Rectal smooth muscle tissue (tissue), 1 donor: ENCODE data around the gene STX4.

Source experiments
- H3K27ac ChIP-seq: one replicate; pipeline ENCODE4 v1.7.0; 2013; ENCODE audit warnings: low read depth, low read length, inconsistent platforms
- H3K27me3 ChIP-seq: one replicate; pipeline ENCODE4 v1.7.0; 2013; ENCODE audit warnings: low read length; ENCODE audit not compliant: control insufficient read depth, insufficient read depth
- H3K36me3 ChIP-seq: one replicate; pipeline ENCODE4 v1.7.0; 2013; ENCODE audit warnings: low read length; ENCODE audit not compliant: control insufficient read depth, insufficient read depth
- H3K4me1 ChIP-seq: one replicate; pipeline ENCODE4 v1.7.0; 2013; ENCODE audit warnings: low read length; ENCODE audit not compliant: control insufficient read depth, insufficient read depth
- H3K4me3 ChIP-seq: one replicate; pipeline ENCODE4 v1.7.0; 2013; ENCODE audit warnings: low read length
- H3K9ac ChIP-seq: one replicate; pipeline ENCODE4 v1.7.0; 2013; ENCODE audit warnings: low read length

STX4 gene

DNA sequence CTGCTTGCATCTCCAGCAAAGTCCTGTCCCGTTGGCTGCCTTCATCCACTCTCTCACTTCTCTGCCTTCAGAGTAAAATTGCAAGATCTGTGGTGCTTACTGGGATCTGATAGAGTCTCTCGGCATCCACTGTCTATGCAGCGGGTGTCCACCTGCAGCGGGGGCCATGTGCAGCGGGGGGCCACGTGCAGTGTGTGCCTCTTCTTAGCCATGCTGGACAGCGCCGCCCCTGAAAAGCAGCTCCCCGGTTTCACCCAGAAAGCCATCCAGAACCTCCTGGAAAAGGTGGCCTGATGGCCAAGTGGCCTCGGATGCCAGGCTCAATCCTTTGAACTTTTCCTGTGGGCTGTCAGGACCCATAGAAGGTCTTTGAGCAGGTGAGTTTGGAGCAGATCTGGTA, 9.5 kb downstream of the STX4 start:
- no peak overlapping the region for H3K9ac ChIP-seq
- H3K4me1 ChIP-seq = no peaks in the 10 kb centered on the region
- no peak overlapping the region for H3K27ac ChIP-seq
- H3K4me3 ChIP-seq = no peak overlapping the region
- peaks cover 24% of the 10 kb centered on the region for H3K36me3 ChIP-seq
- no peaks in the 10 kb centered on the region for H3K27me3 ChIP-seq

- Histone ChIP-seq H3K27me3 (no peaks in the 10 kb centered on the region), H3K4me1 (no peaks in the 10 kb centered on the region), H3K4me3 (no peak overlapping the region), H3K9ac (no peak overlapping the region), H3K36me3 (peaks cover 20% of the 10 kb centered on the region), H3K27ac (no peak overlapping the region)
These were observed 10.0 kb downstream of the STX4 start for GRCh38 chr16:31043352-31043751.

GRCh38 chr16:31043898-31044481, 10.6 kb downstream of the STX4 start:
- no peaks in the 10 kb centered on the region for H3K27me3 ChIP-seq
- no peak overlapping the region for H3K4me3 ChIP-seq

GRCh38 chr16:31050280-31051030, 17.1 kb downstream of the STX4 start:
- Histone ChIP-seq H3K36me3 (no peaks in the 10 kb centered on the region), H3K27ac (no peak overlapping the region), H3K4me3 (no peak overlapping the region), H3K4me1 (no peaks in the 10 kb centered on the region), H3K27me3 (no peaks in the 10 kb centered on the region), H3K9ac (no peak overlapping the region)

More at GRCh38 chr16:31043898-31044481, 10.6 kb downstream of the STX4 start:
- no peaks in the 10 kb centered on the region for H3K4me1 ChIP-seq
- no peak overlapping the region for H3K27ac ChIP-seq
- peaks cover 15% of the 10 kb centered on the region for H3K36me3 ChIP-seq
- no peak overlapping the region for H3K9ac ChIP-seq

- Histone ChIP-seq H3K9ac (no peak overlapping the region), H3K36me3 (no peaks in the 10 kb centered on the region), H3K27me3 (no peaks in the 10 kb centered on the region), H3K4me1 (no peaks in the 10 kb centered on the region), H3K27ac (no peak overlapping the region), H3K4me3 (no peak overlapping the region)
These were observed 18.8 kb downstream of the STX4 start for GRCh38 chr16:31052114-31052513.

GRCh38 chr16:31055613-31056012, 22.3 kb downstream of the STX4 start:
- Histone ChIP-seq H3K4me1 (no peaks in the 10 kb centered on the region), H3K27me3 (no peaks in the 10 kb centered on the region), H3K36me3 (peaks cover 4% of the 10 kb centered on the region), H3K9ac (no peak overlapping the region), H3K27ac (no peak overlapping the region), H3K4me3 (no peak overlapping the region)

- no peak overlapping the region for H3K27ac ChIP-seq
- no peak overlapping the region for H3K9ac ChIP-seq
- H3K4me3 ChIP-seq = no peak overlapping the region
- no peaks in the 10 kb centered on the region for H3K27me3 ChIP-seq
- H3K4me1 ChIP-seq = peaks cover 2% of the 10 kb centered on the region
- H3K36me3 ChIP-seq = peaks cover 13% of the 10 kb centered on the region
These were observed 27.9 kb downstream of the STX4 start for GRCh38 chr16:31061126-31061812.

- Histone ChIP-seq H3K4me3 (no peak overlapping the region), H3K36me3 (peaks cover 13% of the 10 kb centered on the region)
These were observed 28.6 kb downstream of the STX4 start for GRCh38 chr16:31061813-31062440.

GRCh38 chr16:31063495-31063842, 30.1 kb downstream of the STX4 start:
- Histone ChIP-seq H3K36me3 (peaks cover 13% of the 10 kb centered on the region), H3K9ac (no peak overlapping the region), H3K4me3 (no peak overlapping the region), H3K27ac (no peak overlapping the region), H3K4me1 (peaks cover 2% of the 10 kb centered on the region), H3K27me3 (no peaks in the 10 kb centered on the region)

More at GRCh38 chr16:31061813-31062440, 28.6 kb downstream of the STX4 start:
- Histone ChIP-seq H3K4me1 (peaks cover 2% of the 10 kb centered on the region), H3K27me3 (no peaks in the 10 kb centered on the region), H3K27ac (no peak overlapping the region), H3K9ac (no peak overlapping the region)

GRCh38 chr16:31063843-31064611, 30.7 kb downstream of the STX4 start:
- H3K9ac ChIP-seq = no peak overlapping the region
- H3K36me3 ChIP-seq = peaks cover 13% of the 10 kb centered on the region
- no peak overlapping the region for H3K4me3 ChIP-seq
- no peak overlapping the region for H3K27ac ChIP-seq
- no peaks in the 10 kb centered on the region for H3K27me3 ChIP-seq
- H3K4me1 ChIP-seq = peaks cover 2% of the 10 kb centered on the region

DNA sequence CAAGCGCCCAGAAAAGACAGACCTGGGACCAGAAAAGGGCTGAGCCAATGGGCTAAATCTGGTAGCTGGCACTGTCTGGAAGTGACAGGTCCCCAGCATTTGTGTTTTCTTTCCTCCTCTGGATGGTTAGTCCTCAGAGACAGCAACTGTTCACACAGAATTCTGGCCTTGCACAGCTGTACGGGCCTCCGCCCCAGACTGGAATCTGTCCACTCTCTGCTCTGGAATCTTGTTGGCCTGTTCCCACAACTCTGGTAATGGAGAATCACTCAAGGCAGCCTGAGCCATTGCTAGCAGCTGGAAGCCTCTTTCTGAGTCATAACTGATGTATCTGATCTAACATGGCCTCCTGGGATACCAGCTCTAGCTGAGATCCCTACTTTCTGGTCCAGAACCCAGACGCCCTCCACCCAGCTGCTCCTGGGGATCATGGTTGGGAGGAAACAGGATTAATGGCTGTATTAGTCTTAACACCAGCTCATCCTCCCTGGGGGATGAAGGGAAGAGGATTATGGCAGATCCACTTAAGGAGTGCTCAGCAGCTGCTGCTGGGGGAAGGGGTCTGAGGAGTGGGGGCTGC, 31.6 kb downstream of the STX4 start:
- Histone ChIP-seq H3K36me3 (peaks cover 13% of the 10 kb centered on the region), H3K27ac (peak overlapping the region; percentile 70), H3K4me1 (peaks cover 2% of the 10 kb centered on the region), H3K9ac (no peak overlapping the region), H3K27me3 (no peaks in the 10 kb centered on the region), H3K4me3 (no peak overlapping the region)
